Erythroblast (primary cell): ENCODE results near the gene RHEB.

Experiments
- GATA1 ChIP-seq: IDR thresholded peaks from 2 replicates; pipeline ENCODE4 v1.6.1; 2011; ENCODE audit warnings: low read depth, mild to moderate bottlenecking, control low read depth, low read length, moderate library complexity
- POLR2A ChIP-seq: IDR thresholded peaks from 2 replicates; pipeline ENCODE4 v1.6.1; 2011; ENCODE audit warnings: mild to moderate bottlenecking, low read length

GRCh38 chr7:151469281-151469680 lies 50.4 kb downstream of the RHEB start:
- TF ChIP-seq POLR2A (no peak), GATA1 (no peak)
